Thoracic aorta (tissue), 2 donors: ENCODE results near the gene BTRC. TPM values are rescaled to one million over a fixed set of nuclear protein-coding genes. Genes with fewer than 3 reads are reported as not detected.

Experiments
- ATAC-seq: fragments of 150-250 bp; one replicate; pipeline ENCODE4 v1.8.0; 2017; ENCODE audit warnings: low read depth; ENCODE audit not compliant: insufficient number of reproducible peaks, low FRiP score
- DNase-seq: peaks from one replicate; pipeline ENCODE4 v3.0.0-alpha.2; 2020; ENCODE audit warnings: low spot score
- H3K27ac ChIP-seq, 2 donors: fragments of 200-600 bp; sonication (generic); 1 replicate in 1 of 2; 2 replicates in 1 of 2; pipeline ENCODE4 v1.5.1; 2016; ENCODE audit warnings: mild to moderate bottlenecking in 2 of 2, moderate library complexity in 2 of 2
- H3K27me3 ChIP-seq: fragments of 200-600 bp; sonication (generic); replicated peaks from 2 replicates; pipeline ENCODE4 v1.6.0; 2016; ENCODE audit warnings: mild to moderate bottlenecking; ENCODE audit not compliant: insufficient read depth
- H3K36me3 ChIP-seq: fragments of 200-600 bp; sonication (generic); one replicate; pipeline ENCODE4 v1.5.1; 2016
- H3K4me1 ChIP-seq, 2 donors: fragments of 200-600 bp; sonication (generic); 1 replicate in 1 of 2; 2 replicates in 1 of 2; pipeline versions ENCODE4 v1.5.1 to v1.6.0; 2016; ENCODE audit warnings: low read depth in 2 of 2, mild to moderate bottlenecking in 1 of 2; ENCODE audit not compliant: control insufficient read depth in 1 of 2
- H3K4me3 ChIP-seq: fragments of 200-600 bp; sonication (generic); 2 replicates; pipeline ENCODE4 v1.5.1; 2016; ENCODE audit warnings: mild to moderate bottlenecking
- H3K9me3 ChIP-seq: fragments of 200-600 bp; sonication (generic); 2 replicates; pipeline ENCODE4 v1.5.1; 2016
- total RNA-seq, 2 donors: library from RNA; depleted of rRNA; stranded (reverse); fragments of >200 nt; gene quantifications; one replicate each; pipeline versions ENCODE4 v1.1.0 to v1.2.3, GENCODE V29; 2016
- TF ChIP-seq, protein P1 (sequence below): fragments of 200-600 bp; sonication (generic); IDR thresholded peaks from one replicate; pipeline ENCODE4 v1.5.1; 2019; ENCODE audit warnings: antibody characterized with exemption

The BTRC gene
- total RNA-seq, 2 donors from 2014 or later = 8.4 to 12.9 TPM

GRCh38 chr10:101482568-101482967 lies 128.6 kb downstream of the BTRC start:
- Histone ChIP-seq H3K27ac (no peak overlapping the region), H3K4me3 (no peak overlapping the region), H3K36me3 (no peaks in the 10 kb centered on the region), H3K4me1 (no peaks in the 10 kb centered on the region), H3K9me3 (no peaks in the 10 kb centered on the region), H3K27me3 (no peaks in the 10 kb centered on the region)
- ATAC-seq = no peak
- TF ChIP-seq, protein P1, sequence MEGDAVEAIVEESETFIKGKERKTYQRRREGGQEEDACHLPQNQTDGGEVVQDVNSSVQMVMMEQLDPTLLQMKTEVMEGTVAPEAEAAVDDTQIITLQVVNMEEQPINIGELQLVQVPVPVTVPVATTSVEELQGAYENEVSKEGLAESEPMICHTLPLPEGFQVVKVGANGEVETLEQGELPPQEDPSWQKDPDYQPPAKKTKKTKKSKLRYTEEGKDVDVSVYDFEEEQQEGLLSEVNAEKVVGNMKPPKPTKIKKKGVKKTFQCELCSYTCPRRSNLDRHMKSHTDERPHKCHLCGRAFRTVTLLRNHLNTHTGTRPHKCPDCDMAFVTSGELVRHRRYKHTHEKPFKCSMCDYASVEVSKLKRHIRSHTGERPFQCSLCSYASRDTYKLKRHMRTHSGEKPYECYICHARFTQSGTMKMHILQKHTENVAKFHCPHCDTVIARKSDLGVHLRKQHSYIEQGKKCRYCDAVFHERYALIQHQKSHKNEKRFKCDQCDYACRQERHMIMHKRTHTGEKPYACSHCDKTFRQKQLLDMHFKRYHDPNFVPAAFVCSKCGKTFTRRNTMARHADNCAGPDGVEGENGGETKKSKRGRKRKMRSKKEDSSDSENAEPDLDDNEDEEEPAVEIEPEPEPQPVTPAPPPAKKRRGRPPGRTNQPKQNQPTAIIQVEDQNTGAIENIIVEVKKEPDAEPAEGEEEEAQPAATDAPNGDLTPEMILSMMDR = no peak
- no peak for DNase-seq

- Histone ChIP-seq H3K27ac (no peak overlapping the region), H3K4me3 (no peak overlapping the region), H3K27me3 (no peaks in the 10 kb centered on the region), H3K36me3 (no peaks in the 10 kb centered on the region), H3K4me1 (no peaks in the 10 kb centered on the region), H3K9me3 (no peaks in the 10 kb centered on the region)
- DNase-seq (no peak), ATAC-seq (no peak)
- TF ChIP-seq, protein P1 = no peak
Observed at GRCh38 chr10:101484175-101484745, 130.3 kb downstream of the BTRC start.

DNA sequence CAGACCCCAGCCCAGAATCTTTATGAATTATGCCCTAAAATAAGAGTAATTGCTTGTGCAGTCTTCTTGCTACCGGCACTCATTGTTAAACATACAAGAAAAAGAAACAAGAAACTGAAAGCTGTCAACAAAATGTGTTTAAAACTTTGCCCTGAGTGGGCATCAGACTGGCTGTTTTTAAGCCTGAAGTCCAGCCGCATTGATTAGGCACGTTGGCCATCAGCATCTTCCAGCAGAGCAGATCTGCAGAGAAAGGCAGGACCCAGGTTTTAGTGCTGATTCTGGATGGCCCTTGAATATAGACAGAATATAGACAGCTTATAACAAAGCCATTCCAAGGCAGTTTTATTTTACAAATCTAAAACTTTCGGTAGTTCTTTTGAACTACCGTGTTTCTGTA lies 131.2 kb downstream of the BTRC start:
- no peak for DNase-seq
- Histone ChIP-seq H3K9me3 (no peaks in the 10 kb centered on the region), H3K36me3 (no peaks in the 10 kb centered on the region), H3K27ac (no peak overlapping the region), H3K4me3 (no peak overlapping the region), H3K27me3 (no peaks in the 10 kb centered on the region), H3K4me1 (no peaks in the 10 kb centered on the region)
- no peak for ATAC-seq
- TF ChIP-seq, protein P1 = no peak

GRCh38 chr10:101485681-101486554 lies 132.0 kb downstream of the BTRC start:
- TF ChIP-seq, protein P1 = no peak
- Histone ChIP-seq H3K4me1 (no peaks in the 10 kb centered on the region), H3K4me3 (no peak overlapping the region), H3K27ac (no peak overlapping the region), H3K36me3 (no peaks in the 10 kb centered on the region), H3K27me3 (no peaks in the 10 kb centered on the region), H3K9me3 (no peaks in the 10 kb centered on the region)
- DNase-seq (no peak), ATAC-seq (no peak)

GRCh38 chr10:101487399-101487798 lies 133.4 kb downstream of the BTRC start:
- no peak overlapping the region for H3K4me3 ChIP-seq
- no peaks in the 10 kb centered on the region for H3K36me3 ChIP-seq
- DNase-seq = no peak
- no peaks in the 10 kb centered on the region for H3K9me3 ChIP-seq
- no peak for ATAC-seq
- H3K27me3 ChIP-seq = no peaks in the 10 kb centered on the region
- no peaks in the 10 kb centered on the region for H3K4me1 ChIP-seq
- no peak overlapping the region for H3K27ac ChIP-seq
- TF ChIP-seq, protein P1 = no peak
